AG04450 (cell line): ENCODE data around the gene GC. TPM values are rescaled to one million over a fixed set of nuclear protein-coding genes. Genes with fewer than 3 reads are reported as not detected.

ENCODE experiments used
- CTCF ChIA-PET: fragments of 300-600, 350-600 bp; formaldehyde crosslinking; extraction: SDS; loops from one replicate; lab custom pipeline; 2022; ENCODE audit warnings: antibody characterized with exemption, inconsistent platforms; lab: Charles Lee
- POLR2A ChIA-PET: fragments of 350-600 bp; formaldehyde crosslinking; extraction: SDS; loops from one replicate; lab custom pipeline; 2021; ENCODE audit warnings: antibody characterized with exemption, inconsistent platforms; lab: Yijun Ruan, JAX
- DNase-seq: peaks from one replicate; pipeline ENCODE4 v3.0.0-alpha.2; 2011; ENCODE audit warnings: low read depth, low spot score
- H3K27ac ChIP-seq: one replicate; pipeline ENCODE4 v1.5.1; 2012; ENCODE audit warnings: low read depth, low read length, control low read depth
- H3K27me3 ChIP-seq: one replicate; pipeline ENCODE4 v1.6.0; 2012; ENCODE audit warnings: low read length; ENCODE audit not compliant: control insufficient read depth, insufficient read depth
- H3K4me3 ChIP-seq: 2 replicates; pipeline ENCODE4 v1.5.1; 2011; ENCODE audit warnings: mild to moderate bottlenecking, low read depth, low read length, control low read depth
- H3K9me3 ChIP-seq: 2 replicates; pipeline ENCODE4 v1.5.1; 2012; ENCODE audit warnings: low read length; ENCODE audit not compliant: control insufficient read depth, insufficient read depth
- polyA plus RNA-seq: library from polyadenylated mRNA; depleted of rRNA; stranded (reverse); fragments of >200 nt; gene quantifications from 2 replicates; pipeline ENCODE4 v1.2.3, GENCODE V29; 2011
- TF ChIP-seq, protein P1 (sequence below): IDR thresholded peaks from 2 replicates; pipeline ENCODE4 v1.5.1; 2011; ENCODE audit warnings: low read depth, low read length, control low read depth, inconsistent platforms

Gene GC
- polyA plus RNA-seq, 1 experiment: not detected

DNA sequence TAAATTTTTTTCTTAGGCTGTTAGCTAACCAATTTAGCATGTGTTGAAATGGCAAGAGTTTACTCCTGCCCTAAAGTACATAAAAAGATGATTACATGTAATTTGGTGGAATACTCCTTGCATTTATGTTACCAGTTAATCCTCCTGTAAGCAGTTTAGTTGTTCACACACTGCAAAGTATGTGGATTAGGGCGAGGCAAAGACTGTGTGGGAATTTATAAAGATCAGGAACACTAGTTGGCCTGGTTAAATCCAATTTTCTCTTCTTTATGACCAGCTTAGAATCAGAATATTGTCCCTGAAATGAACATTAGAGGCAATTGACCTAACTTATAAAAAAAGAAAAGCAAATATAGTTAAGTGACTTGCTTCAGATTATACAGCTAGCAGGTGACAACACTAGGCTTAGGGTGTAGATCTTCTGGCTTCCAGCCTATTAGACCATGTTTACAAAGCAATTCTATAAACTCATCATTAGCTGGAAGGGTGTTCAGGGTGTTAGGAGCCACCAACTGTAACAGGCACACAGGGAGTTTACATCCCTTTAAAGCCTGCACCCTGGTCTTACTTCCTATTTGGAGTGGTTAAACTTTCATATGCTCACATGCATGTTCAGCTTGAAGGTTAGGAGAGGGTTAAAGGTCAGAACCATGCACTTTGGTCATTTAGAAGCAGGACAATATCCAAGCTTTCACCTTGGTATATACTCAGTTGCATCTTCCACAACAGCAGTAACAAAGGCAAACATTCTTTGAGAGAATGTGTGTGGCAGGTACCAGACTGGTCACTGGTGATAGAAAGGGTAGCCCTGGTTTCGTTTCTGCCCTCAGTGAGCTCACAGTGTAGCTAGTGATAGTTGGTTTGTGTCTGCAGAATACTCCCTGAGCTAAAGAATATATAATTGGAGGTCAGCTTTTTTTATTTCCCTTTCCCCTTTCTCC, 72.6 kb downstream of the GC start:
- CTCF ChIA-PET: interaction anchor here (0.9 to 4.4 kb wide), 13 partner anchors 440 to 1059 kb away, joined by 4 to 54 read pairs (median 6); no protein-coding TSS in a partner anchor
- H3K4me3 ChIP-seq: no peak overlapping the region
- POLR2A ChIA-PET: no interaction called here
- H3K9me3 ChIP-seq: no peaks in the 10 kb centered on the region
- TF ChIP-seq, protein P1, sequence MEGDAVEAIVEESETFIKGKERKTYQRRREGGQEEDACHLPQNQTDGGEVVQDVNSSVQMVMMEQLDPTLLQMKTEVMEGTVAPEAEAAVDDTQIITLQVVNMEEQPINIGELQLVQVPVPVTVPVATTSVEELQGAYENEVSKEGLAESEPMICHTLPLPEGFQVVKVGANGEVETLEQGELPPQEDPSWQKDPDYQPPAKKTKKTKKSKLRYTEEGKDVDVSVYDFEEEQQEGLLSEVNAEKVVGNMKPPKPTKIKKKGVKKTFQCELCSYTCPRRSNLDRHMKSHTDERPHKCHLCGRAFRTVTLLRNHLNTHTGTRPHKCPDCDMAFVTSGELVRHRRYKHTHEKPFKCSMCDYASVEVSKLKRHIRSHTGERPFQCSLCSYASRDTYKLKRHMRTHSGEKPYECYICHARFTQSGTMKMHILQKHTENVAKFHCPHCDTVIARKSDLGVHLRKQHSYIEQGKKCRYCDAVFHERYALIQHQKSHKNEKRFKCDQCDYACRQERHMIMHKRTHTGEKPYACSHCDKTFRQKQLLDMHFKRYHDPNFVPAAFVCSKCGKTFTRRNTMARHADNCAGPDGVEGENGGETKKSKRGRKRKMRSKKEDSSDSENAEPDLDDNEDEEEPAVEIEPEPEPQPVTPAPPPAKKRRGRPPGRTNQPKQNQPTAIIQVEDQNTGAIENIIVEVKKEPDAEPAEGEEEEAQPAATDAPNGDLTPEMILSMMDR: no peak
- DNase-seq: no peak
- no peak overlapping the region for H3K27ac ChIP-seq
- no peaks in the 10 kb centered on the region for H3K27me3 ChIP-seq

DNA sequence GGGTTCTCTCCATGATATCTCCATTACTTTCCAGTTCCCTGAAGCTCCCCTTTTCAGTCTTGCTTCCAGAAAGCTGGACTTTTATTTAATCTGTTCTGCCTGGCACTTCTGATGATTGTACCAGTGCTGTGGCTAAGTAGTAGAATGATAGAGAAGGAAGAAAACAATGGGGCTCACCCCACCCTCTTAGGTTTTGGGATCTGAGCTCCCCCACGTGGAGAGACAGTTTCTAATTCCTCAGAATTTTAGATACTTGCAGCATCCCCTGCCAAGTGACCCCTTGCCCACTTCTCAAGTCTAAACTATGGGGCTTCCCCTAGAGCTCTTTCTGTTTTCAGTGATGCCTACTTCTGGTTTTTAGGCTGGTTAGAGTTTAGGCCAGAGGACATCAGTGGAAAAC, 73.9 kb downstream of the GC start:
- Histone ChIP-seq H3K27me3 (no peaks in the 10 kb centered on the region), H3K9me3 (no peaks in the 10 kb centered on the region), H3K27ac (no peak overlapping the region), H3K4me3 (no peak overlapping the region)
- DNase-seq: no peak
- TF ChIP-seq, protein P1: peak; percentile 47
- POLR2A ChIA-PET: no interaction called here
- CTCF ChIA-PET: interaction anchor here (0.6 to 4.4 kb wide), 14 partner anchors 10 to 1058 kb away, joined by 3 to 54 read pairs (median 5); no protein-coding TSS in a partner anchor

DNA sequence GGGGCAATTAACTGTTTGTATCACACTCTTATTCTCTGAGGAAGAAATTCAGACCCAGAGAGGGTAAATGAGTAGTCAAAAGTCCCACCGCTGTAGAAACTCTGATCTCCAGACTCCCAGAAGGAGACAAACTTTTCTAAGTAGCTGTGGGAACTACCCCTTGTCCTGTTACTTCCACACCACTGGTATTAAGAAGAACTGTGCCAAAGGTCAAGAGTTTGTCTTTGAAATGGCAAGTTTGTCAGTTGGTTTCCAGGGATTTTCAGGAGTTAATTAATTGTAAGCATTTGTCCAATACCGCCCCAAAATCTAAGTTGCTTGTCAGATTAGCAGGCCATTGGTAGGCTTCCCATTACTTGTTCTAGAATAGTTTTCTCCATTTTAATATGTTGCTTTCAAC, 85.7 kb downstream of the GC start:
- POLR2A ChIA-PET: no interaction called here
- TF ChIP-seq, protein P1: no peak
- DNase-seq: no peak
- H3K9me3 ChIP-seq: no peaks in the 10 kb centered on the region
- no peak overlapping the region for H3K4me3 ChIP-seq
- no peak overlapping the region for H3K27ac ChIP-seq
- H3K27me3 ChIP-seq: peaks cover 7% of the 10 kb centered on the region
- CTCF ChIA-PET: no interaction called here

DNA sequence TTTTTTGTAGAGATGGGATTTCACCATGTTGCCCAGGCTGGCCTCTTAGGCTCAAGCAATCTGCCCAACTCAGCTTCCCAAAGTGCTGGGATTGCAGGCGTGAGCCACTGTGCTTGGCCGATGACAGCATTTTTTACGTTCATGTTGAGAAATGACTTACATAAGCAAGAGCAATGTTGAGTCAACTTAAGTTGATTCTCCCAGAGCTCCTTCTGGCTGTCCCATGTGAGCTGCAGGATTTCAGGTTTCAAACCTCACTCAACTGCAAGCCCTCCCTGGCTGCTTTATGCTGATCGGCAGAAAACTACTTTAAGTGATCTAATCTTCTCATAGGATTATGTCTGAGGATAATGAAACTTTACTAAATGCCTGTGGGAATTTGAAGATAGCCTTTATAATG, 86.8 kb downstream of the GC start:
- CTCF ChIA-PET: no interaction called here
- Histone ChIP-seq H3K9me3 (no peaks in the 10 kb centered on the region), H3K27ac (no peak overlapping the region), H3K27me3 (peaks cover 7% of the 10 kb centered on the region), H3K4me3 (no peak overlapping the region)
- POLR2A ChIA-PET: no interaction called here
- TF ChIP-seq, protein P1: no peak
- no peak for DNase-seq

DNA sequence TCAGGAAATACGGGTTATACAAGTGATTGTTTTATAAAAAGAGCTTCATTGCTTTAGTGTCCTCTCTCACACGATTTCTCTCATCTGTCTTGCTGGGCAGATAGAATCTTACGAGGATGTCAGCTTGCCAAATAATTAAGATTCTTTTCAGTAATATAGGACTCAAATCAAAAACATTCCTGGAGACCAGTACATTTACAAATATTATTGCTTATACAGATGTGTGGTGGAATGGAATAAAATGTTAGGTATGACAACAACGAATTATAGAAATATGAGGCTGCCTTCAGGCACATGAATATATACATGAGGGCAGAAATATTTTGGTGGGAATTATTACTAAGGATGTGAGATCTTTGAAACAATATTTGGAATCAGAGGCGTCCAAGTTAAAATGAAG, 88.9 kb downstream of the GC start:
- no peak for DNase-seq
- POLR2A ChIA-PET: no interaction called here
- CTCF ChIA-PET: interaction anchor here (0.7 kb wide), 1 partner anchor 510 kb away, joined by 3 read pairs; no protein-coding TSS in a partner anchor
- Histone ChIP-seq H3K9me3 (no peaks in the 10 kb centered on the region), H3K27me3 (peaks cover 7% of the 10 kb centered on the region), H3K27ac (no peak overlapping the region), H3K4me3 (no peak overlapping the region)
- TF ChIP-seq, protein P1: no peak
